ENCODE data around the gene TRIM5.
"Not testable (repeated sequence)": the region's sequence is repeated elsewhere in the genome, so short reads cannot be mapped to it uniquely, and the experiment has no call there.

DNA sequence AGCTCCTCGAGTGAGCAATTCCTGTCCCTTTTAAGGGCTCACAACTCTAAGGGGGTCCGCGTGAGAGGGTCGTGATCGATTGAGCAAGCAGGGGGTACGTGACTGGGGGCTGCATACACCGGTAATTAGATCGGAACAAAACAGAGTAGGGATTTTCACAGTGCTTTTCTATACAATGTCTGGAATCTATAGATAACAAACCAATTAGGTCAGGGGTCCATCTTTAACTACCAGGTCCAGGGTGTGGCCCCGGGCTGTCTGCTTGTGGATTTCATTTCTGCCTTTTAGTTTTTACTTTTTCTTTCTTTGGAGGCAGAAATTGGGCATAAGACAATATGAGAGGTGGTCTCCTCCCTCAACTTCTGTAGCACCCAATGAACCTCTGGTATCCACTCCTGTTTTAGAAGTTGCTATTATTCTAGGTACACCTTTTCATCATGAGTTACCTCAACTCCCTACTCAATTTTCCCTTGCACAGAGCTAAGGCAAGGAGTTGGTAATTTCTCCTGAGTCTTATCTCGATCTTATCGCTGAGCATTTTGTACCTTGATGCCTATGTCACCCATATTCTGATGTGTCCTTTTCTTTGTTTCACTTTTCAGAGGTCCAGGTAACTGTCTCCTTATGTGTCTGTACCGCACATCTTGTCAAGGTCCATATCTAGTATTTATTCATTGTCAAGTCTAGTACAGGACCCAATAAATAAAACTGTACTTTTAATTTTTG lies 6.5 kb upstream of the TRIM5 start:
- TF ChIP-seq, protein P1, sequence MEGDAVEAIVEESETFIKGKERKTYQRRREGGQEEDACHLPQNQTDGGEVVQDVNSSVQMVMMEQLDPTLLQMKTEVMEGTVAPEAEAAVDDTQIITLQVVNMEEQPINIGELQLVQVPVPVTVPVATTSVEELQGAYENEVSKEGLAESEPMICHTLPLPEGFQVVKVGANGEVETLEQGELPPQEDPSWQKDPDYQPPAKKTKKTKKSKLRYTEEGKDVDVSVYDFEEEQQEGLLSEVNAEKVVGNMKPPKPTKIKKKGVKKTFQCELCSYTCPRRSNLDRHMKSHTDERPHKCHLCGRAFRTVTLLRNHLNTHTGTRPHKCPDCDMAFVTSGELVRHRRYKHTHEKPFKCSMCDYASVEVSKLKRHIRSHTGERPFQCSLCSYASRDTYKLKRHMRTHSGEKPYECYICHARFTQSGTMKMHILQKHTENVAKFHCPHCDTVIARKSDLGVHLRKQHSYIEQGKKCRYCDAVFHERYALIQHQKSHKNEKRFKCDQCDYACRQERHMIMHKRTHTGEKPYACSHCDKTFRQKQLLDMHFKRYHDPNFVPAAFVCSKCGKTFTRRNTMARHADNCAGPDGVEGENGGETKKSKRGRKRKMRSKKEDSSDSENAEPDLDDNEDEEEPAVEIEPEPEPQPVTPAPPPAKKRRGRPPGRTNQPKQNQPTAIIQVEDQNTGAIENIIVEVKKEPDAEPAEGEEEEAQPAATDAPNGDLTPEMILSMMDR (IDR thresholded peaks at IDR 0.05 in 8 of 11, conservative IDR thresholded peaks at IDR 0.05 in 3 of 11): not testable (repeated sequence)
- not testable (repeated sequence) for TF ChIP-seq POLR2A, POLR2AphosphoS5 (IDR thresholded peaks at IDR 0.05)

All from spleen (tissue), 7 donors.